CD4-positive, alpha-beta T cell treated with Interleukin-6 at 100 ng/mL for 8 hours (primary cell): ENCODE data around the gene CUL2.
"Not testable (repeated sequence)": the region's sequence is repeated elsewhere in the genome, so short reads cannot be mapped to it uniquely, and the experiment has no call there.

ENCODE experiments used
- DNase-seq: peaks from one replicate; pipeline ENCODE4 v3.0.0-alpha.2; 2020; ENCODE audit warnings: mixed read lengths, low spot score

CUL2 gene

DNA sequence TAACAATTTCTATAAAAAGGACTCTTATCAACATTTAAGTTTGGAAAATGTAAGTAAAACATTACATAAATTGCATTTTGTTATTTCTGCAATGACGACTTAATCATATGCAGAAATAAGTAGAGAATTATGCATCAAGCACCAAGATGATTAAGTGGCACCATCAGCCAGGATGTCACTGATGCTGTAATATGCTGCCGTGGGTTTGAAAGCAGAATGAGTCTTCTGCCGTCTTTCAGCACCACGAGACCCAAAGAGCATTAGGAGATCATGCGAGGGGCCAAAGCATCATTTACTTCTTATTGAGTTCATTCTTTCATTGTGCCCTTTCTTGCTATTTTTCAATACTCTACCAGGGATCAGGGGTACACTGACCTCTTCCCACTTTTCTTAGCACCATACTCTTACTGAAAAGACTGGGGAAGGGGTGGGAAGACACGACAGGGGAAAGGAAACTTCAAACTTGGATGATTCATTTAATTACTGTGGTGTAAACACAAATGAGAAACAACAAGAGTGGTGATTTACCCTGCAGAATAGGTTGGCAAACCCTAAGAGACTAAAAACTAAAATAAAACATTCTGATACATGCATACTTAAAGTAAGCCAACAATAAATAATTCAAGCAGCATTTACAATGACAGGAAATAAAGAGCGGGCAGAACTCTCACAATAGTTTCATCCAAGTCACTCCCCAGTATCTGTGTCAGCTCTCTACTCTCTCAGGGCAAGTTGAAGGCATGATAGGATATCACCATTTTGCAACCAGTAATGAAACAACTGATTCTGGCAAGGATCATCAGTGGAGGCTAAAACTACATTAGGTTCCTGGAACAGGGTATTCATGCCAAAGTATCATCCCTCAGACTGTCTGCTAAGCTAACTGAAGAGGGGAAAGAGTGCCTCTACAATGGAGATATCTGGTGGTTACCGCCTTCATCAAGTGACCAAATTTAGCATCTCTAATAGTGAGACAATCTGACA lies 70.8 kb downstream of the CUL2 start:
- no peak for DNase-seq

DNA sequence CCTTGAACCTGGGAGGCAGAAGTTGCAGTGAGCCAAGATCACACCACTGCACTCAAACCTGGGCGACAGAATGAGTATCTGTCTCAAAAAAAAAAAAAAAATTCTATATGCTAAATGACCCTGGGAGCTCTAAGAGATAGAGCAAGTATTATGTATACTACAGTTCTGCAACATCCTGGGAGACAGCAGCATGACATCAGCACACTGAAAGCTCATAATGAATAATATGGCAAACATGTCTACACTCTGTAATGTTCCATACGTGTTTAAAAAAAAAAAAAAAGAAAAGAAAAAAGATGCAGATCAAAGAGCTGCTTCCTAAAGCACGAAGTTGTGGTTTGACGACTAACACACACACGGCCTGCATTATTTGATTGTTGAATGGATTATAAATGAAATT lies 72.5 kb downstream of the CUL2 start:
- no peak for DNase-seq

DNA sequence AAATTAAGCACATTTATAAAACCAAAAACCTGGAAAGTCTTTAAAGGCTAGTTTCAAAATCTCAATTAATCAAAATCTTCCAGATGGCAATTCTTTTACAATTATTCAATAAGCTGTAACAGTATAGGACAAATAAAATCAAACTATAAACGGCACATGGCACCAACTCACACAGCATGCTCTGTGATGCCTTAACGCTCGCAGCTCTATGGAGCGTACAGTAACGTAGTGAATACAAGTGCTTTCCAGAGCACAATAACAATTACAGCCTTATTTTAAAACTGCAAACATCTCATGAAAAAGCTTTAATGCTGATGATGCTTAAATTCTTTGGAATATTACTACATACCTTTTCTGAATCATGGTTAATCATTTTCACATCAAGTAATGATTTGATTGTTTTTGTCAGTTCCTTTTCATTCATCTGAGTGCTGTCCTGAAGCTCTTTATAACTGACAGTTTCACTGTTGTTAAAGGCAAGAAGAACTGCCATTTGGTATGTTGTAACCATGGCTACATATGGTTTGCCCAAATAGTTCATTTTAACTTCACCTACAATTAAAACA lies 74.2 kb downstream of the CUL2 start:
- DNase-seq: no peak

DNA sequence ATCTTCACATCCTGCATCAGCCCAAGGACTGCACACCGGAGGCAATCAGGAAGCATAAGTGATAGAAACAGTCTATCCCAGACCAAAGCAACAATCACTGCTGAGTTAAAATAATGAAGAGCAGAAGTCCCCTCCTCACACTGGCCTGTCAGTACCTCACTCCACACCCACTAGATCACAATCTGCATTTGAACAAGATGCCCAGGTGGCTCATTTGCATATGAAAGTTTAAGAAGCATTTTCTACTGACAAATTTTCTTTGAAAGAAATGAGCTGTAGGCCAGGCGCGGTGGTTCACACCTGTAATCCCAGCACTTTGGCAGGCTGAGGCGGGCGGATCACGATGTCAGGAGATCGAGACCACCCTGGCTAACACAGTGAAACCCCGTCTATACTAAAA lies 77.4 kb downstream of the CUL2 start:
- no peak for DNase-seq

DNA sequence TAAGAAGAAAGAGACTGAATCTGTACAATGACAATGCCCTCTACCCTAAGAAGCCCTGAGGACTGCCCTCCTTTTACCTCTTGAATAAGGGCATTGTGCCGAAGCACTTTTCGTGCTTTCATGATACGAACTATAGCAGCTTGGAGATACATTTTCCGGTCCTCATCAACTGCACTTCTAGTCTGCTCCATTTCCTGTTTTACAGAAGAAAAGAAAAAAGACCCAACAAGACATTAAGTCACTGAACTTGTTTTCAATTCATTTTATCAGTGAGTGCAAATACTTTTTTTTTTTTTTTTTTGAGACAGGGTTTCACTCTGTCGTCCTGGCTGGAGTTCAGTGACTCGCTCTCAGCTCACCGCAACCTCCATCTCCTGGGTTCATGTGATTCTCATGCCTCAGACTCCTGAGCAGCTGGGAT lies 78.4 kb downstream of the CUL2 start:
- peak; percentile 17 for DNase-seq

DNA sequence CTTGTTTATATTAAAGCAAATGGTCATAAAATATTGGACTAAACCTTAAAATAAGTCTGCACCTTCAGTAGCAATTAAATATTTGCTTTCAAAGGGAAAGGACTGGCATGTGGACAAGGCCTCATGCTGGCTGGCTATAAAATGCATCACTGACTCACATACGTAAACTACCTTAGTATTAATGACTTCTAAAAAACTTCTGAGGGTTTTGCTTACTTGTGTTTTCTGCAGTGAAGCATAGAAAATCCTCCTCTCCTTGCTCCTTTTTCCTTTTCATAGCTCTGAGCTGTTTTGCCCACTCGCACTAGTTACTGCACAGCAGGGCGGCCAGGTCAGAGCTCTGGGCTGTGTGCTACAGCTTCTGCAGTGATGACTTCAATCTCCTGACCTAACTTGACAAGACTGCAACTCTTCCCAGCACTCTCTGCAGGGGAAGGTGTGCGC lies 82.3 kb downstream of the CUL2 start:
- DNase-seq: no peak

DNA sequence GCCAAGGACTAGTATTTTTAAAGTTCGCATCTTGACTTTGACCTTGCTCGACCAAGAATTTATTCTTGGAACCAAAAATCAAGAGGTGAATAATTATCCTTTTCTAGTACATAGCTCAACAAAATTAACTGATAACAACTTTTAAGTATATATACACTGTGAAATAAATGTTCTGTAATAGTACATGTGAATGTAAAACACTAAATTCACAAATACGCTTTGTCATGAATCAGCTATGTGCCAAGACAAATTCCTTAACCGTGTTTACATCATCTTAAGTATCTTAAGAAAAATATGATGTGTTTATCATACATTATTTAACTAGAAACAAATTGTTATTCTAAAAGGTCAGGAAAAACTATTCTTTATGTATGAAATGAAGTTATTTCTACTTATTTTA lies 83.3 kb downstream of the CUL2 start:
- no peak for DNase-seq

DNA sequence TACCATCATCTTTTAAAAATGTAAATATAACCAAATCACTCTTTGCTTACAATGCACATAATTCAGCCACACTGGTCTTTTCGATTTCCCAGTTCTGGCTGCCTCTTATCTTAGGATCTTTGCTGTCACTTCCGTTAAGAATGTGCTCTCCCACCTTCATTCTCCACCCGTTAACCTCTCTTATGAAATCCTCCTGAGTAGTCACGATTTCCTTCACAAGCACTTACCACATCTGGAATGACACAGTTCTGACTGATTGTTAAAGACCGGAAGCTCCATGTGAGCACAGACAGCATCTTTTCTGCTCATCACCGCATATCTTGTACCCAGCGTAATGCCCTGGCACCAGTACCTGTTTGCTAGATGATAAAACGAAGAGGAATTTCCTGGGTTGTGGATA lies 84.3 kb downstream of the CUL2 start:
- no peak for DNase-seq

DNA sequence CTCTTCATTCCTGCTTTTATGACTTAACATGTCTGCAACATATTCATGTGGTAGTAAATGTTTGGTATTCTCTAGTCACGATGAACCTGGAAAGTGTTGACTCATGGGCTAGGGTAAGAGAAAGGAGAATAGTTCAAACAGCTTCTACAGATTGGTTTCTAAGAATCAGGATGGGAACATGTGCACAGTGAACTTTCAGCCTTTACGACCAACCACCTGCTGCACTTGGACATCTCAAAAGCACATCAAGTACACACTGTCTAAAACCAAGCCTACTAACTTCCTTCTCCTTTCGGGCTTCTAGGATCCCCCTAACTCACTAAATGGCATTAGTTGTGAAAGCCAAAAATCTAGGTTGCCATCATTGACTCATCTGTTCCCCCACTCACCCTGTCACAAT lies 85.5 kb downstream of the CUL2 start:
- DNase-seq: no peak

DNA sequence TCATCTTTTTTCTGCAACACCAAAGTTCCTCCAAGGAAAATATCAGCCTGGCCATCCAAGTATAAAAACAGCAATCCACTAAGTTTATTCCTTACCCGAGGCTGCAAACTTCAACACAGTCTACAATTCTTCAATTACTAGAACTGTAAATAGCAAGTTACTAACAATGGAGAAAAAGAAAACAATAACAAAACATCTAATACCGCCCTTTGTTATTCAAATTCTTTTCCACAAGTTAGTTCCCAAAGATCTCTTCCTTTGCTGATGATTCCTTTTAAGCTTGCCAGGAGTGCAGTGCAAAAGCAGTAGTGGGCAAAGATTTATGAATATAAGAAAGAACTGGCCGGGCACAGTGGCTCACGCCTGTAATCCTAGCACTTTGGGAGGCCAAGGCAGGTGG lies 86.2 kb downstream of the CUL2 start:
- no peak for DNase-seq

DNA sequence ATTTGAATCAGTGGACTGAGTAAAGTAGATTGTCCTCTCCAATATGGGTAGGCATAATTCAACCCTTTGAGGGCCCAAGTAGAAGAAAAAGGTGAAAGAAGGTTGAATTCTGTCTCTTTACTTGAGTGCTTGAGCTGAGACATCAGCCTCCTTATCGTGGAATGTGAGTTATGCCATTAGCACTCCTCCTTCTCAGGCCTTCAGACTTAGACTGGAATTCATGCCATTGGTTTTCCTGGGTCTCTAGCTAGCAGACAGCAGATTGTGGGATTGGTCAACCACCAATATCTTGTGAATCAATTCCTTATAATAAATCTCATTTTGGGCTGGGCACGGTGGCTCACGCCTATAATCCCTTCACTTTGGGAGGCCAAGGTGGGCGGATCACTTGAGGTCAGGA lies 89.2 kb downstream of the CUL2 start:
- no peak for DNase-seq

DNA sequence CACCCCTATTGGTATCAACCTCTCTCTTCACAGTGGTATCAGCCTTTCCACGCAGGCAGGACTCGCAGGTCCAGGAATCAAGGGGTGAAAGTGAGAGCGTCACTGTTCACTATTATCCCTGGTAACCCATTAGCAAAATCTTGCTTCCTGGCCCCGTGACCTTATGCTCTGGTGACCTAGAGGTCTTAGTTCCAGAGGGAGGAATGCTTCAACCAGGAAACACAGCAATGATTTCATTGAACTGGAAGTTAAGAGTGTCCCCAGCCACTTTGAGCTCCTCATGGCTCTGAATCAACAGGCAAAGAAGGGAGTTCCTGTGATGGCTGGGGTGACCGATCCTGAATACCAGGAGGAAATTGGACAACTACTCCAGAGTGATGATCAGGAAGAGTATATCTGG lies 90.6 kb downstream of the CUL2 start:
- DNase-seq: no peak

DNA sequence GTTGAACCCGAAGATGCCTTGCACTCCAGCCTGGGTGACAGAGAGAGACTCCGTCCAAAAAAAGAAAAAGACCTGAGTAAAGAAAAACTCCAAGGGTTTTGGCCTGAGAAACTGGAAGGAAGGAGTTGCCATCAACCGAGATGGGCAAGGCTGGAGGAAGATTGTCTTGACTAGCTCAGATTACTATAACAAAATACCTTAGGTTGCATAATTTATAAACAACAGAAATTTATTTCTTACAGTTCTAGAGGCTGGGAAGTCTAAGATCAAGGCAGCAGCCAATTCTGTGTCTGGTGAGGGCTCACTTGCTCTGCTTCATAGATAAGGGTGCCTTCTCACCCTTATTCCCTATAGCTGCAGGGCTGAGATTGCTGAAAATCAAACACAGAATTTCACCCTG lies 91.2 kb downstream of the CUL2 start:
- DNase-seq: no peak

DNA sequence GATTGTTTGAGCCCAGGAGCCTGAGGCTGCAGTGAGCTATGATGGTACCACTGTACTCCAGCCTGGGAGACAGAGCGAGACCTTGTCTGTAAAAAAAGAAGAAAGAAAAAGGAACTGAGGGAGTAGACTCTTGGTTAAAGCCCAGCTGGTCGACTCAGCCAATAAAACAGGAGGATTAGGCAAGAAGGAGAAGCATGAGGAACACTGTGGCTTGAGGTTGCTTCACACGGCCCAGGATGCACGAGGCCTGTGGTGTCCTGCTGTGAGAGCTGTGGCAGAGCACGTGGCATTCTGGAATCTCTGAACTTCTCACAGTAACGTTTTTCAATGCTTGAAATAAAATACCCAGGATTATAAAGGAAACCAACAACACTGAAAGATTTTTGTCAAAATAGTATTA lies 93.3 kb downstream of the CUL2 start:
- no peak for DNase-seq

DNA sequence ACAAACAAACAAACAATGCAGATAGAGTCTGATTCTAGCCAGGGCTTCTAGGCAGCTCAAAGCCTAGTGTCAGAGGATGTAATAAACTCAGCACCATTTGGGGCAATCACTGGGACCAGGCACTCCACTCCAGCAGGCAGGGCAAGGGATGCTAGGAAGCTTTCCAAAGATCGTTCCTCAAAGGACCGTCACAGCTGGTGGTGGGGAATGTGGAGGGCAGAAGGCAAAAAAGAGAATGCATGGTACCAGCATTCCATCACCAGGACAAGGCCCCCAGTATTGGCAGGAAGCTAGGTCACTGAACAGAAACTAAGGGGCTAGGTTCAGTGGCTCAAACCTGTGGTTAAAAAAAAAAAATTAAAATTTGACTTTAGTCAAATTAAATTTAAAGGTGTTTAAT lies 94.2 kb downstream of the CUL2 start:
- no peak for DNase-seq

DNA sequence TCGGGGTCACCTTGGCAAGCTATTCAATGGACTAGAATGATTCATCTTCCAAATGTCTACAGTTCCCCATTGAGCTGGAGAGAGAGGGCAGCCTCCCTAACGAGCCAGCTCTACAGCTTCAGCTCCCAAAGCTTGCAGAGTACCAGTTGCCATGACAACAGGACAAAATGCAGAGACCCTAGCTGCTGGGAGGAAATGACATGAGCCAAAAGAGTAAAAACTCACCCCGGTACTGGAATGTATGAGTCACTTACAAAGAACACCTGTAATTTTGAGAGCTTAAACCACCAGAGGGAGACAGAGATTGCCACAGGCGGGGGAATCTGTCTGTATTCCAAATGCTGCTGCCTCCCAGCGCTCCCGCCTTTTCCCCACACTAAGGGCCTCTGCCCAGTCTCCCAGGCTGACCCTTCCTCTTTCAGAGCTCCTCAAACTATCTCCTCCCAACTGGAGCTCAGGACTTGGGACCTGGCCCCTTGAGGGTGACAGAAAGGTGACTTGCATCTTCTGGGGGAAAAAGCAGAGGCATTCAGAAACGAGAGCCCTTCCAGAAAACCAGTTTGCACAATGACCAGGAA lies 95.5 kb downstream of the CUL2 start:
- DNase-seq: peak; percentile 58

DNA sequence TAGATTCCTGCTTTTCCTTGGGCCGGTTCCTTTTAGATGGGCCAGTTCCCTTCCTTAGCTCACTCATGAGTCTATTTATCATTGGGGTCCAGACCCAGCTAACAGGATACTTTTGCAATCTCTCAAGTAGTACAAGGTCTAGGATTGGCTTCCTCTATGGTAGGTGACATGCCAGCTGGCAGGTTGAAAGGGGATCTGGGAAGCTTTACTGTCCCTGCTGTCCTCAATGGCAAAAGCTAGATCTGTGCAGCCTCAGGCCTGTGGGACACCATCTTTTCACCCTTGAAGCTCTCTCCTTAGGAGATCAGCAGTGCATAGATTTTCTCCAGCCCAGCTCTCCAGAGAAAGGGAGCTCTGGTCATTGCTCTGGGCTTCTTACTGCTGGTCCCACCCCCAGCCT lies 96.4 kb downstream of the CUL2 start:
- DNase-seq: no peak

DNA sequence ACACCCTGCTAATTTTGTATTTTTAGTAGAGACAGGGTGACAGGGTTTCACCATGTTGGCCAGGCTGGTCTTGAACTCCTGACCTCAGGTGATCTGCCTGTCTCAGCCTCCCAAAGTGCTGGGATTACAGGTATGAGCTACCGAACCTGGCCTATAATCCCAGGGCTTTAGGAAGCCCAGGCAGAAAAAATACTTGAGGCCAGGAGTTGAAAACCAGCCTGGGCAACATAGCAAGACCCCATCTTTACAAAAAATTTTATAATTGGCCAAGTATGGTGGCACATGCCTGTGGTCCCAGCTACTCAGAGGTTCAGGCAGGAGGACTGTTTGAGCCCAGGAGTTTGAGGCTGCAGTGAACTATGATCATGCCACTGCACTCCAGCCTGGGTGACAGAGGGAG lies 99.0 kb downstream of the CUL2 start:
- DNase-seq: not testable (repeated sequence)

DNA sequence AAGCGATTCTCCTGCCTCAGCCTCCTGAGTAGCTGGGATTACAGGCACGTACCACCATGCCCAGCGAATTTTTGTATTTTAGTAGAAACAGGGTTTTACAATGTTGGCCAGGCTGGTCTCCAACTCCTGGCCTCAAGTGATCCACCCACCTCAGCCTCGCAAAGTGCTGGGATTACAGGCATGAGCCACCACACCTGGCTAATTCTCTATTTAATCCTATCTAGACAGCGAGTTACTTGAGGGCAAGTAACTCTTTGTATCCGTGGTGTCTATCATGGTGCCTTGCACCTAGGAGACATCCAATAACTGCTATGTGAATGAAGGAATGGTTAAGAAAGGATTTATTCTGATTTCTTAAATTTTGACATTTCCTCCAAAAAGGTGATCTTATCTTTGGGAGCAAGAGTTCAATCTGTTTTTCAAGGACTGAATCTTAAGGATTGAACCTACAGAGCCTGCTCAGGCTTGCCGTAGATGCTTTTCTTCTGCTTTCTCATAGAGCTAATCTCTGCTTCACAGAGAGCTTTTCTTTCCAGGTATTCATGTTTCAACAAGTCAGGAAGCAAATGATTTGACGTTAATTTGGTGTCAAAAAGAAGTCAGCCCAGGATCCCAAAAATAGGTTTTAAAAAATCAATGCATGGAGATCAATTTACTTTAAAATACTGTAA lies 101.6 kb downstream of the CUL2 start:
- no peak for DNase-seq

DNA sequence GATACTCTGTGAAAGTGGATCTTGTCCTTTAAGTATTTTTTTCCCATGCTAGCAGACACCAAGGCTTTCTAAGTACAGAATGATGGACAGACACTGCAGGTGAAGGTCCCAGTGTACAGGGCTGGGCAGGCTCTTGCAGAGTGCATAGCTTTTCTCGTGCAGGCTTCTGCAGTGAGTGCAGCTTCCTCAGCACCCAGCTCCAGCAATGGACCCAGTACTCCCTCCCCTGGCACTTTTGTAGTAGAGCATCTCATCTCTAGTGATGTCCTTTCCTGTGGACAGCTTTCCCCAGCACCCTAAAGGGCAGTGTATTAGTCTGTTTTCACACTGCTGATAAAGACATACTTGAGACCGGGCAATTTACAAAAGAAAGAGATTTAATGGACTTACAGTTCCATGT lies 104.3 kb downstream of the CUL2 start:
- no peak for DNase-seq

DNA sequence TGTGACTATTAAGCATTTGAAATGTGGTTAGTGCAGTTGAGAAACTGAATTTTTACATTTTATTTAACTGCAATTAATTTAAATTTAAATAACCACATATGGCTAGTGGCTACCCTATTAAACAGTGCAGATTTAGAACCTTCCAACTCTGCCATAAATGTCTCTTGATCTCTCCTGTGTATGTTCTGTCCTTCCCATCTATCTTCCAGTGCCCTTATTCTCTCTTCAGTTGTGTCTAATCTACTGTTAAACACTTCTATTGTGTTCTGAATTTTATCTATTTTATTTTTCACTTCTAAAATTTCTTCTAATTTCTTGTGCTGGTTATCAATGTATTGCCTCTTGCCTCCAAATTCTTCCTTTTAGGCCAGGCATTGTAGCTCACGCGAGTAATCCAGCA lies 105.0 kb downstream of the CUL2 start:
- no peak for DNase-seq

DNA sequence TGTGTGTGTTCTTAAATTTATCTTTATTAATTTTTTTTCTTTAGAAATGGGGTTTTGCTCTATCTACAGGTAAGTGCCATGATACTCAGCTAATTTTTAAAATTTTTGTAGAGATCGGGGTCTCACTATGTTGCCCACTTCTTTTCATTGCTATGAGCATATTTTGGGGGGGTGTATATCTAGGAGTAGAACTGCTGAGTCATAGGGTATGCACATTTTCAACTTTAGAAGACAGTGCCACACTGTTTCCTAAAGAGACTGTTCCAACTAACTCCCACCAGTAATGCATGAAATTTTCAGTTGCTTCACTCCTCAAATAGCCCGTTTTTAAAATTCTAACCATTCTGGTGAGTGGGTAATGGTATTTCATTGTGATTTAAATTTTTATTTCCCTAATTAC lies 108.3 kb downstream of the CUL2 start:
- no peak for DNase-seq

DNA sequence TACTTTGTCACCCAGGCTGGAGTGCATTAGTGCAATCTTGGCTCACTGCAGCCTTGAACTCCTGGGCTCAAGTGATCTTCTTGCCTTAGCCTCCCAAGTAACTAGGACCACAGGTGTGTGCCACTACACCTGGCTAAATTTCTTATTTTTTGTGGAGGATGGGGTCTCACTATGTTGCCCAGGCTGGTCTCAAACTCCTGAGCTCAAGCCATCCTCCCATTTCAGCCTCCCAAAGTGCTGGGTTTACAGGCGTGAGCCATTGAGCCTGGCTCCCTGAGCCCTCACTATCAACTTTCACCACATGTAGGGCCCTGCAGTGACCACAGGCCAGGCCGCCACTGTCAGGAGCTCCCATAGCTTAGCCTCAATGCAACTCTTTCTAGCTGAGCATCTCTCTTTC lies 110.2 kb downstream of the CUL2 start:
- DNase-seq: no peak
